ENCODE results near the gene ANKRD63. TPM values are rescaled to one million over a fixed set of nuclear protein-coding genes. Genes with fewer than 3 reads are reported as not detected.

Gene ANKRD63
- total RNA-seq, 1 experiment from 2014 or later: not detected

- no peak overlapping the region for H3K27ac Mint-ChIP-seq (ENCODE audit: unreplicated experiment)
- H3K4me3 Mint-ChIP-seq (ENCODE audit: low read depth, unreplicated experiment): no peak overlapping the region
- H3K27me3 Mint-ChIP-seq (ENCODE audit: unreplicated experiment): no peaks in the 10 kb centered on the region
- no peaks in the 10 kb centered on the region for H3K9me3 Mint-ChIP-seq (ENCODE audit: low read depth, unreplicated experiment)
- no peak for TF ChIP-seq CTCF (IDR thresholded peaks at IDR 0.05; ENCODE audit: unreplicated experiment)
- H3K36me3 Mint-ChIP-seq (ENCODE audit: insufficient read depth, unreplicated experiment): no peaks in the 10 kb centered on the region
- H3K4me1 Mint-ChIP-seq (ENCODE audit: low read depth, unreplicated experiment): no peaks in the 10 kb centered on the region
- CTCF ChIA-PET: interaction anchor here (0.5 to 1.3 kb wide), 3 partner anchors 29 to 50 kb away, joined by 3 to 7 read pairs (median 3); partner anchors contain the start of gene PAK6
- no TSS peak for BruUV-seq (replicated peaks)
- DNase-seq: no peak
- intact Hi-C loops (cut with micrococcal nuclease; ENCODE audit: unreplicated experiment): no loop called here
Observed at GRCh38 chr15:40267670-40268069, 15.2 kb downstream of the ANKRD63 start.

DNA sequence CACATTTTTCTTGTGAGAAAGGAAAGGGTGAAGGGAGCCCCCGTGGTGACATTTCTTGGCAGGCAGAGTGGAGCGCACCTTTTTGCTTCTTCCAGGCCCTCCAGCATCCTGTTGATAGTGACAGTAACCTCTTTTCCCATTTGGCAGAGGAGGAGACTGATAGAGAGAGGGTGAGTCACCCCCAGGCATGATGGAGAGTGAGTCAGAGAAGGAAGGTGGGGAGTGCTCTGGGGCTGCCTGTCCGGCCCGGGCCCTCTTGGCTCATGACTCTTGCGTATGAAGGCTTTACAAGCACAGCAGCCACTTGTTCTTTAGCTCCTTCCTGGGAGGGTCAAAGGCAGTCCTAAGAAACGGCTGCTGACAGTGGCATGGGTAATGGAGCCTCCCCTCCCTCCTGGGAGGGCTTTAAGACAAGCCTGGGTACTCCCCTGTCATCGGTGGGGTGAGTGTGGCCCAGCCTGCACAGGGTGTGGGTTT, 16.0 kb downstream of the ANKRD63 start:
- H3K36me3 Mint-ChIP-seq (ENCODE audit: insufficient read depth, unreplicated experiment): no peaks in the 10 kb centered on the region
- CTCF ChIA-PET: interaction anchor here (0.9 to 1.3 kb wide), 3 partner anchors 28 to 163 kb away, joined by 3 to 7 read pairs (median 3); partner anchors contain the start of gene PAK6
- no peaks in the 10 kb centered on the region for H3K4me1 Mint-ChIP-seq (ENCODE audit: low read depth, unreplicated experiment)
- DNase-seq: peak; percentile 77
- TF ChIP-seq CTCF (IDR thresholded peaks at IDR 0.05; ENCODE audit: unreplicated experiment): no peak
- no TSS peak for BruUV-seq (replicated peaks)
- H3K27me3 Mint-ChIP-seq (ENCODE audit: unreplicated experiment): no peaks in the 10 kb centered on the region
- intact Hi-C loops (cut with micrococcal nuclease; ENCODE audit: unreplicated experiment): no loop called here
- H3K27ac Mint-ChIP-seq (ENCODE audit: unreplicated experiment): no peak overlapping the region
- no peaks in the 10 kb centered on the region for H3K9me3 Mint-ChIP-seq (ENCODE audit: low read depth, unreplicated experiment)
- H3K4me3 Mint-ChIP-seq (ENCODE audit: low read depth, unreplicated experiment): no peak overlapping the region

- CTCF ChIA-PET: no interaction called here
- DNase-seq: no peak
- no peaks in the 10 kb centered on the region for H3K4me1 Mint-ChIP-seq (ENCODE audit: low read depth, unreplicated experiment)
- no peak for TF ChIP-seq CTCF (IDR thresholded peaks at IDR 0.05; ENCODE audit: unreplicated experiment)
- BruUV-seq (replicated peaks): no TSS peak
- H3K27me3 Mint-ChIP-seq (ENCODE audit: unreplicated experiment): no peaks in the 10 kb centered on the region
- H3K4me3 Mint-ChIP-seq (ENCODE audit: low read depth, unreplicated experiment): no peak overlapping the region
- no peak overlapping the region for H3K27ac Mint-ChIP-seq (ENCODE audit: unreplicated experiment)
- intact Hi-C loops (cut with micrococcal nuclease; ENCODE audit: unreplicated experiment): no loop called here
- H3K9me3 Mint-ChIP-seq (ENCODE audit: low read depth, unreplicated experiment): no peaks in the 10 kb centered on the region
- H3K36me3 Mint-ChIP-seq (ENCODE audit: insufficient read depth, unreplicated experiment): no peaks in the 10 kb centered on the region
Observed at GRCh38 chr15:40265875-40266274, 17.0 kb downstream of the ANKRD63 start.

GRCh38 chr15:40265355-40265754, 17.5 kb downstream of the ANKRD63 start:
- Mint-ChIP-seq H3K27me3 (ENCODE audit: unreplicated experiment) (no peaks in the 10 kb centered on the region), H3K36me3 (ENCODE audit: insufficient read depth, unreplicated experiment) (no peaks in the 10 kb centered on the region), H3K27ac (ENCODE audit: unreplicated experiment) (no peak overlapping the region), H3K9me3 (ENCODE audit: low read depth, unreplicated experiment) (no peaks in the 10 kb centered on the region), H3K4me1 (ENCODE audit: low read depth, unreplicated experiment) (no peaks in the 10 kb centered on the region), H3K4me3 (ENCODE audit: low read depth, unreplicated experiment) (no peak overlapping the region)
- intact Hi-C loops (cut with micrococcal nuclease; ENCODE audit: unreplicated experiment): no loop called here
- no peak for TF ChIP-seq CTCF (IDR thresholded peaks at IDR 0.05; ENCODE audit: unreplicated experiment)
- DNase-seq: no peak
- no TSS peak for BruUV-seq (replicated peaks)
- CTCF ChIA-PET: no interaction called here

All from Calu3 (cell line).